Esophagus squamous epithelium (tissue), 5 donors: ENCODE data around the gene FBXO31. TPM values are rescaled to one million over a fixed set of nuclear protein-coding genes. Genes with fewer than 3 reads are reported as not detected.
A peak's percentile ranks its signal among the peaks of the same experiment; 100 is the strongest.
"Not testable (repeated sequence)": the region's sequence is repeated elsewhere in the genome, so short reads cannot be mapped to it uniquely, and the experiment has no call there.

ENCODE experiments used
- DNase-seq: peaks from one replicate; lab custom pipeline; 2025; lab: John Stamatoyannopoulos, UW
- H3K27ac ChIP-seq, 4 donors: fragments of 200-600 bp; sonication (generic); one replicate each; pipeline ENCODE4 v1.5.1; 2016 to 2019; ENCODE audit warnings: mild to moderate bottlenecking in 1 of 4
- H3K27me3 ChIP-seq, 4 donors: fragments of 200-600 bp; sonication (generic); 1 replicate in 3 of 4; 2 replicates in 1 of 4; pipeline versions ENCODE4 v1.5.1 to v1.6.0; 2017 to 2021; ENCODE audit warnings: antibody characterized with exemption in 1 of 4
- H3K36me3 ChIP-seq, 3 donors: fragments of 200-600 bp; sonication (generic); one replicate each; pipeline ENCODE4 v1.5.1; 2016 to 2019
- H3K4me1 ChIP-seq, 3 donors: fragments of 200-600 bp; sonication (generic); one replicate each; pipeline ENCODE4 v1.5.1; 2017 to 2019
- H3K4me3 ChIP-seq, 4 donors: fragments of 200-600 bp; sonication (generic); 1 replicate in 3 of 4; 2 replicates in 1 of 4; pipeline ENCODE4 v1.5.1; 2016 to 2019; ENCODE audit warnings: mild to moderate bottlenecking in 2 of 4, moderate library complexity in 1 of 4
- H3K9me3 ChIP-seq, 3 donors: fragments of 200-600 bp; sonication (generic); one replicate each; pipeline ENCODE4 v1.5.1; 2016 to 2019
- POLR2A ChIP-seq, 4 donors: fragments of 450-650 bp; IDR thresholded peaks; one replicate each; pipeline ENCODE4 v1.6.1; 2017; ENCODE audit warnings: antibody characterized with exemption in 4 of 4, mild to moderate bottlenecking in 4 of 4, moderate library complexity in 3 of 4
- WGBS, 2 donors: methylation state at CpG; one replicate each; pipeline ENCODE4 v1.1.5; 2018; 5-methylcytosine and 5-hydroxymethylcytosine counted together
- intact Hi-C: fragments of 100-400 bp; cut with DNase I; formaldehyde crosslinking; loops from one replicate; pipeline ENCODE4 v1.15.0; 2022
- total RNA-seq, 4 donors: library from RNA; depleted of rRNA; stranded (reverse); fragments of >200 nt; gene quantifications; one replicate each; pipeline ENCODE4 v1.1.0, GENCODE V29; 2016
- TF ChIP-seq, protein P1 (sequence below), 6 experiments: fragments of 450-650 bp in 4 of 6; fragments of 200-600 bp in 2 of 6; sonication (generic) in 2 of 6; IDR thresholded peaks; one replicate each; pipeline ENCODE4 v1.5.1; 2016 to 2019; ENCODE audit warnings: antibody characterized with exemption in 6 of 6, mild to moderate bottlenecking in 4 of 6, moderate library complexity in 4 of 6
- donor health status: DM: yes; HTN: yes; CAD: no.

Gene FBXO31
- total RNA-seq, 4 donors from 2014 or later, result 18.3 to 43.7 (median 21.2) TPM

GRCh38 chr16:87380403-87380802, 3.2 kb downstream of the FBXO31 start:
- no peak for DNase-seq
- Histone ChIP-seq H3K4me3 (peak overlapping the region in 2 of 4 donors; percentile 92 to 96), H3K4me1 (peaks cover 34 to 82% (median 49%) of the 10 kb centered on the region in 3 donors), H3K27ac (peak overlapping the region; percentile 28 to 98 (median 71)), H3K36me3 (peaks cover 0 to 5% (median 0%) of the 10 kb centered on the region in 3 donors), H3K27me3 (no peaks in the 10 kb centered on the region), H3K9me3 (no peaks in the 10 kb centered on the region)
- 71 to 74% methylated on average over 10 of the region's 10 CpGs for WGBS, 2 donors
- intact Hi-C loops, result no loop called here
- TF ChIP-seq, protein P1, sequence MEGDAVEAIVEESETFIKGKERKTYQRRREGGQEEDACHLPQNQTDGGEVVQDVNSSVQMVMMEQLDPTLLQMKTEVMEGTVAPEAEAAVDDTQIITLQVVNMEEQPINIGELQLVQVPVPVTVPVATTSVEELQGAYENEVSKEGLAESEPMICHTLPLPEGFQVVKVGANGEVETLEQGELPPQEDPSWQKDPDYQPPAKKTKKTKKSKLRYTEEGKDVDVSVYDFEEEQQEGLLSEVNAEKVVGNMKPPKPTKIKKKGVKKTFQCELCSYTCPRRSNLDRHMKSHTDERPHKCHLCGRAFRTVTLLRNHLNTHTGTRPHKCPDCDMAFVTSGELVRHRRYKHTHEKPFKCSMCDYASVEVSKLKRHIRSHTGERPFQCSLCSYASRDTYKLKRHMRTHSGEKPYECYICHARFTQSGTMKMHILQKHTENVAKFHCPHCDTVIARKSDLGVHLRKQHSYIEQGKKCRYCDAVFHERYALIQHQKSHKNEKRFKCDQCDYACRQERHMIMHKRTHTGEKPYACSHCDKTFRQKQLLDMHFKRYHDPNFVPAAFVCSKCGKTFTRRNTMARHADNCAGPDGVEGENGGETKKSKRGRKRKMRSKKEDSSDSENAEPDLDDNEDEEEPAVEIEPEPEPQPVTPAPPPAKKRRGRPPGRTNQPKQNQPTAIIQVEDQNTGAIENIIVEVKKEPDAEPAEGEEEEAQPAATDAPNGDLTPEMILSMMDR (IDR thresholded peaks at IDR 0.05), result no peak
- no peak for TF ChIP-seq POLR2A (IDR thresholded peaks at IDR 0.05)

- DNase-seq, H3K27me3 ChIP-seq, H3K4me3 ChIP-seq, H3K9me3 ChIP-seq, H3K36me3 ChIP-seq: not testable (repeated sequence)
- intact Hi-C loops, result loop anchor here (5.0 kb wide), 1 partner anchor 62 kb away; the partner anchor contains the start of gene C16orf95
- H3K4me1 ChIP-seq, result peaks cover 30 to 86% (median 49%) of the 10 kb centered on the region in 3 donors
- 78 to 92% methylated on average over 1 to 2 of the region's 3 CpGs for WGBS, 2 donors
- H3K27ac ChIP-seq, result peak overlapping the region in 3 of 4 donors; percentile 6 to 98 (median 94)
Observed at GRCh38 chr16:87379312-87379752, 4.2 kb downstream of the FBXO31 start.

GRCh38 chr16:87376660-87377059, 6.9 kb downstream of the FBXO31 start:
- H3K27me3 ChIP-seq, result no peaks in the 10 kb centered on the region
- intact Hi-C loops, result loop anchor here (5.0 kb wide), 1 partner anchor 59 kb away; the partner anchor contains the start of gene C16orf95
- peak overlapping the region in 3 of 4 donors; percentile 61 to 75 (median 68) for H3K27ac ChIP-seq
- H3K9me3 ChIP-seq, result no peaks in the 10 kb centered on the region
- no peak for DNase-seq
- WGBS, 2 donors, result 81 to 91% methylated on average over 5 to 6 of the region's 6 CpGs
- H3K4me1 ChIP-seq, result peaks cover 20 to 78% (median 44%) of the 10 kb centered on the region in 3 donors
- TF ChIP-seq, protein P1 (IDR thresholded peaks at IDR 0.05), result no peak
- no peak for TF ChIP-seq POLR2A (IDR thresholded peaks at IDR 0.05)
- H3K4me3 ChIP-seq, result no peak overlapping the region
- peaks cover 0 to 10% (median 0%) of the 10 kb centered on the region in 3 donors for H3K36me3 ChIP-seq

DNA sequence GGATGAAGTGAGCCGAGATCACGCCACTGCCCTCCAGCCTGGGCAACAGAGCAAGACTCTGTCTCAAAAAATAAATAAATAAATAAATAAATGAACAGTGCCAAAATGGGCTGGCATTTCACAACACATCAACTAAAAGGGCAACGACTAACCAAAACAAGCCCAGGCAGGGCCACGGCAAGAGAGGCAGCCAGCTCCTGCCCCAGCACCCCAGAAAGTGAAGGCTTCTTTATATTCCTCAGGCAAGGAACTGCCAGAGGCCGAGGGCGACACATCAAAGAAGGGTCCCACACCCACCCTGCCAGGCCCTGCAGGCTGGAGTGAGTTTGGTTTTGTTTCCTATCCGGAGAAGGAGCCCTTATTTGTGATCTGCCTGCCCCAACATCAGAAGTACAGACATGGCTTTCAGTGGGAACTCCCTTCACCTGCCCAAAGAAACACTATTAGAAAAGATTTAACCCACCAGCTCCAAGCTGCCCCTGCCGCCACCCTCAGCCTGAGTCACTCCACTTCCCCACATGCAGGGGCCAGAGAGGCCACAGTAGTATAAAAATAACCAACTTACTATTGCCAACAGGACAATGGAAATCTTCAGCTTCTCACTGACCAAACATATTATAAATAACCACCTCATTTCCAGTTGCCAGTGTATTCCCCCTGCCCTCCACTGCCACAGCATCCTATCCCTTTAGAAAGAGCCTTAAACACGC, 8.0 kb downstream of the FBXO31 start:
- no peak for TF ChIP-seq POLR2A (IDR thresholded peaks at IDR 0.05)
- TF ChIP-seq, protein P1 (IDR thresholded peaks at IDR 0.05), result no peak
- Histone ChIP-seq H3K36me3 (peaks cover 0 to 10% (median 0%) of the 10 kb centered on the region in 3 donors), H3K27ac (peak overlapping the region; percentile 32 to 75 (median 70)), H3K4me3 (peak overlapping the region in 1 of 4 donors; percentile 36), H3K4me1 (peaks cover 12 to 78% (median 39%) of the 10 kb centered on the region in 3 donors), H3K27me3 (no peaks in the 10 kb centered on the region), H3K9me3 (no peaks in the 10 kb centered on the region)
- intact Hi-C loops, result loop anchor here (5.0 kb wide), 1 partner anchor 58 kb away; the partner anchor contains the start of gene C16orf95
- WGBS, 2 donors, result 31 to 41% methylated on average over 8 to 9 of the region's 9 CpGs
- DNase-seq, result no peak

- H3K4me1 ChIP-seq, result peaks cover 12 to 78% (median 34%) of the 10 kb centered on the region in 3 donors
- no peak overlapping the region for H3K27ac ChIP-seq
- H3K4me3 ChIP-seq, result no peak overlapping the region
- no peaks in the 10 kb centered on the region for H3K9me3 ChIP-seq
- TF ChIP-seq POLR2A (IDR thresholded peaks at IDR 0.05), result no peak
- TF ChIP-seq, protein P1 (IDR thresholded peaks at IDR 0.05), result no peak
- WGBS, 2 donors, result 92 to 96% methylated on average over 13 of the region's 13 CpGs
- H3K36me3 ChIP-seq, result peaks cover 0 to 10% (median 0%) of the 10 kb centered on the region in 3 donors
- DNase-seq, result no peak
- no peaks in the 10 kb centered on the region for H3K27me3 ChIP-seq
- intact Hi-C loops, result no loop called here
Observed at GRCh38 chr16:87374313-87374712, 9.3 kb downstream of the FBXO31 start.
